GM18870 (cell line): ENCODE data around the gene IRF3.
A peak's percentile ranks its signal among the peaks of the same experiment; 100 is the strongest.

ENCODE experiments used
- ATAC-seq: cut with Tn5 transposase; IDR thresholded peaks from one replicate; pipeline ENCODE4 v1.9.1; 2021; ENCODE audit warnings: moderate library complexity; ENCODE audit not compliant: unreplicated experiment

Gene IRF3

DNA sequence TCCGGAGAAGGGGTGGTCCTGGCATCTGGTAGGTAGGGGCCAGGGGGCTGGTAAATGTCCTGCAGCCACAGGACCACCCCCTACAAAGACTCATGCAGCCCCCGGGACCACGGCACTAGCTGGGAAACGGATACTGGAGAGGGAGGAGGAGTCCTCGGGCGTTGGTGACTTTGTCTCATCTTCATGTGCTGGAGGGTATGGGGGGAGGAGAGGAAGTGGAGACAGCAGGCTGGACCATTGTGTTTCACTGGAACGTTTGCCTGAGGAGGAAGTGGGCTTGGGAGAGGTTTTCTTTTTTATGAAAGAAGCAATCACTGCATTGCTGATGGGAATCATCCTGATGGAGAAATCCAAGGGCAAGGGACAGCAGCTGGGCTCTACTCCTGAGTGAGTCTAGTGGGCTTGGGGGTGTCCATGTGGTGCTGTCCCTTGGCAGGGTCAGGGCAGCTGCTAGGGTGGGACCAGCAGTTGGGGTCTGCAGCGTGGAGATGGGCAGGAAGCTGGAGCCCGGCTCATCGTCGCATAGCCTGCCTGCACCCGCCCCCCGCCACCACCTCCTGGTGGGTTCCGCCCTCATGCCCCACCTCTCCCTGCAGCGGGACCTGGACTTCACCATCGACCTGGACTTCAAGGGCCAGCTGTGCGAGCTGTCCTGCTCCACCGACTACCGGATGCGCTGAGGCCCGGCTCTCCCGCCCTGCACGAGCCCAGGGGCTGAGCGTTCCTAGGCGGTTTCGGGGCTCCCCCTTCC is 22.1 kb upstream of the IRF3 start:
- ATAC-seq: no peak

DNA sequence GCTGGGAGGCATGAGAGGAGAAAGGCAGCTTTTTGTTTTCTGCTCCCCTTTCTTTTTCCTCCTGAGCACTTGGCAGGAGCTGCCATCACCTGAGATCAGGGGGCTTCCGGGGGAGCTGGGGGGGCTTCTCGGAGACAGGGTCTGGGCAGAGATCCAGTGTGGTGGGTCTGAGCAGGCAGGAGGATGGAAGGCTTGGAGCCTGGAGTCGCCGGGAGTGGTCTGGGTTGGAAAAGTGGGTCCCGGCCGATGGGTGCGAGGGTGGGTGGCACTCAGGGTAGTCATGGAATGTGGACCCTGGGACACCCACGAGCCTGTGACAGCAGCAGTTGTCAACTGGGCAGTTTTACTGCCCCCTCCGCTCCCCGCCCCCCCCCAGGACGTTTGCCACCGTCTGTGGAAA is 21.5 kb upstream of the IRF3 start:
- no peak for ATAC-seq

DNA sequence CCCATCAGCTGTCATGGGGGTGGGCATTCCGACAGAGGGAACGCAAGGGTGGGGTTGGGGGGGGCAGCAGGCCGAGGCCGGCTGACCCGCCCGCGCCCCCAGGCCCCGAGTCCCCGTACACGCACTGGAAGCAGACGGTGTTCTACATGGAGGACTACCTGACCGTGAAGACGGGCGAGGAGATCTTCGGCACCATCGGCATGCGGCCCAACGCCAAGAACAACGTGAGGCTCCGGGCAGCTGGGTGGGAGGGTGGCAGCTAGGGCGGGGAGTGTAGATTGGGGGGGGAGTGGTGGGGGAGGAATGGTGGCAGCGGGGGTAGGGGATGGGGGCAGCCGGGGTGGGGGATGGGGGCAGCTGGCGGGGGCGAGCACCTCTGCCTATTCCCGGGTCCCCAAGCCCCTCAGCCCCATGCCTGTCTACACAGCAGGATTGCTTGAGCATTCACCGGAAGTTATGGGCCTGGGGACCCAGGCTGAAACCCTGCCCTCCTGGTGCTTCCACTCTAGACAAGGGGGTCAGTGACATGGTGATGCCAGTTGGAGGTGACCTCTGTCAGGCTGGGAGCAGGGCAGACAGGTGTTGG is 20.9 kb upstream of the IRF3 start:
- ATAC-seq: no peak

DNA sequence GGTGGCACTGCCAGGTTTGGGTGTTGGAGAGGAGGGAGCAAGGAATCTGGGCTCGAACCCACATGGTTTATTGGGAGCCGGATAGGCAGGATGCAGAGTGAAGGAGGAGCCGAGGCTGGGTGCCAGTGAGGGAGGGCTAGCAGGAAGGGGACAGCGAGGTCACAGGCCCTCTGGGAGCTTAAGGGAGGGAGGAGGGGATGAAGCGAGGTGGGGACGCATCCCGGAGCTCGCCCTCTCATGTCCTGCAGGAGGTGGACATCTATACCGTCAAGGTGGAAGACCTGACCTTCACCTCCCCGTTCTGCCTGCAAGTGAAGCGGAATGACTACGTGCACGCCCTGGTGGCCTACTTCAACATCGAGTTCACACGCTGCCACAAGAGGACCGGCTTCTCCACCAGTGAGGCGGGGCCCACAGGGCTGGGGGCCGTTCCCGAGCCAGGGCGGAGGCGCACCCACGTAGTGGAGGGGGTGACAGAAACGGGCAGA is 20.2 kb upstream of the IRF3 start:
- ATAC-seq: no peak

DNA sequence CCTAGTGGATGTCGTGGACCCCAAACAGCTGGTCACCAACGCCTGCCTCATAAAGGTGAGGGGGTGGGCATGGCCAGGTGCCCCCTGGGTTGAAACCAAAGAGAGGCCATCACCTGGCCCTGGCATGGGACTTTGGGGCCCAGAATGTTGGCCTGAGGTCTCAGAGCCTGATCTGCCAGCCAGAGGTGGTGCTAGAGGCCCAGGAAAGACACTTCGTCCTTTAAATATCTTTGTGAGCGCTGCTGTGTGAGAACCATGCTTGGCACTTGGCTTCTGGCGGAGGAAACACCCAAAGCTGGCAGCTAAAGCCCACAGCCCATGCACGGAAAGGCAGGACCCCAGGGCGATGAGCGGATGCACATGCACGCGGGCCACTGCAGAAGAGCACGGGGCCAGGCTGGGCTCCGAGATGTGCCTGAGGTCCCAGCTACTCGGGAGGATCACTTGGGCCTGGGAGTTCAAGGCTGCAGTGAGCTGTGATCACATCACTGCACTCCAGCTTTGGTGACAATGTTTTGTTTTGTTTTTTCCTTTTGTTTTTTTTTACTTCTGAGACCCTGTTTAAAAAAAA is 19.4 kb upstream of the IRF3 start:
- no peak for ATAC-seq

DNA sequence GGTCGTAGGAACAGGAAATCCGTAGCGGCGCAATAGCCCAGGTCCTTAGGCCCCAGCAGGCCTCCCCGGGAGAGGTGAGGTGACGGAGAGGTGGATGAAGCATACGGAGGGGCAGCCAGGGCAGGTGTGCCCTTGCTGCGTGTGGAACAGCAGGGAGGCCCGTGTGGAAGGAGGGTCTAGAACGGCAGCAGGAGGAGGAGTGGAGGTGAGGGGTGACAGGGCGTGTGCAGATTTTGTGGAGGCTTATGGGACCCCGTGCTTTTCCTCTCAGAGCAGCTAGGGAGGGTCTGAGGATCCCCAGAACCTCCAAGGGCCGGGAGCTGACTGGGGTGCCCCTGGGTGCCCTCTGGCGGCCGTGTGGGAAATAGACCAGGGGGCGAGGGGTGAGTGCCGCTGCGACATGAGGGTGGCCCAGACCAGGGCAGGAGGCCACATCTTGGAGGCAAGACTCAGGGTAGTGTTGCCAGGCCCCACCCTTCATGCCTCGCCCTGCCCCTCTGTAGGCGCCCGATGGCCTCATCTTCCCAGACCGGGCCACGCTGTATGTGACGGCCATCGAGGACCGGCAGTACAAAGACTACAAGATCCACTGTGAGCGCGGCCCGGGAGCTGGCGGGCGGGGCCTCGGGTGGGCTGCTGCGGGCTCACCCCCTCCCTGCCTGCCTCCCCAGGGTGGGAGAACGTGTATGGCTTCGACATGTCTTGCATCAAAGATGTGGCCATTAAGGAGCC is 18.8 kb upstream of the IRF3 start:
- ATAC-seq: no peak

DNA sequence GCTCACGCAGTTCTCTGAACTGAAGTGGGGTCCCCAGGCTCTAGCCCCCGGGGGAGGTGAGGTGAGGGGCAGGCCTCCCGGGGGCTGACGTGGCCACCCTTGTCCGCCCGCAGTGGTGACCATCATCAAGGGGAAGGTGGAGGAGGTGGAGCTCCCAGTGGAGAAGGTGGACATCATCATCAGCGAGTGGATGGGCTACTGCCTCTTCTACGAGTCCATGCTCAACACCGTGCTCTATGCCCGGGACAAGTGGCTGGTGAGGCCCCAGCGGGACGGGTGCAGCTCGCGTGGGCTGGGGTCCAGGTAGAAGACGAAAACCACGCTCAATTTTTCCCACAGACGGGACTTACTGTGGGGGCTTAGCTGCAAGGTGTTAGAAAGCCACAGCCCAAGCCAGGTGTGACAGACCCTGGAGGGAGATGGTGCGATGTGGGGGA is 18.2 kb upstream of the IRF3 start:
- ATAC-seq: no peak

DNA sequence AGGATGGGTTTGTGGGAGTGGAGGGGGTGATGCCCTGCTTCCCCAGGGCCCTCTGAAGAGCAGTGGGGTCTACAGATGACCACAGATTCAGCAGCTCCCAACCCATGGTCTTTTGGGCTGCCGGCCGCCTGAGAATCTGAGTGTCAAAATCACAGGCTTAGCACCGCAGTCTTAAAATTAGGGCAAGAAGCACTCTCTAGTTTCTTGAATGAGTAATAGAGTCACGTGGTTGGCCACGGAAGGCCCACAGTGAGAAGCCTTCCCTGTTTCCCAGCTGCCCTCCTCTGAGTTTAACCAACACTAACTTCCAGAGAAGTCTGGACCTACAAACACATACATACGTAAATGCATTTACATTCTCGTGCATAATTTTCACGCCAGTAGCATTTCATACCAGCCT is 16.6 kb upstream of the IRF3 start:
- no peak for ATAC-seq

DNA sequence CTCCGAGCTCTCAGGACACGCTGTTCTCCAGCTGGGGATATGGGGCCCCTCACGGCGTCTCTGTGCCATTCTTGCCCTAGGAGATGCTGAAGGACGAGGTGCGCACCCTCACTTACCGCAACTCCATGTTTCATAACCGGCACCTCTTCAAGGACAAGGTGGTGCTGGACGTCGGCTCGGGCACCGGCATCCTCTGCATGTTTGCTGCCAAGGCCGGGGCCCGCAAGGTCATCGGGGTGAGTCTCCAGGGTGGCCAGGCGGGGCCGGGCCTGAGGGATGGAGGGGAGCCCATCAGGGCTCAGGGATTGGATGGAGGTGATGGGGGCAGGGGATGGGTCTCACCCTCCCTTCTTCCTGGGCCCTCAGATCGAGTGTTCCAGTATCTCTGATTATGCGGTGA is 16.2 kb upstream of the IRF3 start:
- ATAC-seq: no peak

DNA sequence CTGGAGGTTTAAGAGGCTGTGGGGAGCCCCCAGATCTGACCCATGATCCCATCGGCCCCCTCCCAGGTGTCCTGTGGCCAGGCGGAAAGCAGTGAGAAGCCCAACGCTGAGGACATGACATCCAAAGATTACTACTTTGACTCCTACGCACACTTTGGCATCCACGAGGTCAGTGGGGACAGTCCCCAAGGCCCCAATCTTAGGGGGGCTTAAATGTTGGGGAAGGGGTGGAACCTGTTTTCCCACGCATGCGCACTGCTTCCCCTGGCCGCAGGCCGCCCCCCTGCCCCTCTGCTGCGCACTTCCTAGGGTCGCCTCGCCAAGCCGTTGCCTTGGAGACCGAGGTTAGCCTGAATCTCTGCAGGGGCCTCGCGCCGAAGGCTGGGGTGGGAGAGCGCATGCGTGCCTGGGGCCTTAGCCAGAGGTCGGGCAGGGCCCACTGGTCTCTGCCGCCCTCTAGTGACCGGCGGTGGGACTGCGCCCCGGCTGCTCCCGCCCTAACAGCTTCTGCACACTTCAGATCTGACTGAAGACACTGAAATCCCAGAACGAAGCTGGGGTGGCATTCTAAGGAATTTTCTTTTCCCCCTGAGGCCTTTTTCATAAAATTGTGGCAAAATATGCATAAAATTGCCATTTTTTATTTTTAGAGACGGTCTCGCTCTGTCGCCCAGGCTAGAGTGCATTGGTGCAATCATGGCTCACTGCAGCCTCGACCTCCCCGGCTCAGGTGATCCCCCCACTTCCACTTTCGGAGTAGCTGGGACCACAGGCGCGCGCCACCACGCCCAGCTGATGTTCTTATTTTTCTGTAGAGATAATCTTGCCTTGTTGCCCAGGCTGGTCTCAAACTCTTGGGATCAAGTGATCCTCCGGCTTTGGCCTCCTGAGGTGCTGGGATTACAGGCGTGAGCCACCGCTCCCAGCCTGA is 15.0 kb upstream of the IRF3 start:
- ATAC-seq: no peak

DNA sequence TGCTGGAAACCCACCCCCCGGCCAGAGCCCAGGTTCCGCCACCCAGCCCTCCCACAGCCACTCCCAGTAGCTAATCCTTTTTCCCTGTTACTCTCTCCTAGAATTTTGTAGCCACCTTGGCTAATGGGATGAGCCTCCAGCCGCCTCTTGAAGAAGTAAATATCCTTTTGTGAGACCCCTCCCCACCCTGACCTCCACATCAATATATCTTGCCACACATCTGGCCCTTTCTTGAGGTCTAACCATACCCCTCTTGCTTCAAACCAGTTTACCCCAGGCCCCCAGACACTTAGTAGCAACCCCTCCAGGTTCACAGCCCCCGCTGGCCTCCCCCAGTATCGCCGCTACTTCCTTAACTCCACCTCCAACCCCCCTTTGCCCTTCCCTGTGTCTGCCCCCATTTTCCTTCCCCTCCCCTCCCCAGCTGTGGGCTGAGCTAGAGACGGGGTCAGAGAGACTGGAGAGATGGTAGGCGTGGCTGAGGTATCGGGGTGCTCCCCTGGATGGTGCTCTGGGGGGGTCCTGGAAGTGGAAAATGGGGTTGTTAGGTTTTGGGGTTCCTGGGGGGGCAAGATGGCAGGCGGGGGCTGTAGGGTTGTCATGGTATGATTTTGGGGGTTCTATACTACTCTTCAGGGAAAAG is 14.2 kb upstream of the IRF3 start:
- no peak for ATAC-seq

DNA sequence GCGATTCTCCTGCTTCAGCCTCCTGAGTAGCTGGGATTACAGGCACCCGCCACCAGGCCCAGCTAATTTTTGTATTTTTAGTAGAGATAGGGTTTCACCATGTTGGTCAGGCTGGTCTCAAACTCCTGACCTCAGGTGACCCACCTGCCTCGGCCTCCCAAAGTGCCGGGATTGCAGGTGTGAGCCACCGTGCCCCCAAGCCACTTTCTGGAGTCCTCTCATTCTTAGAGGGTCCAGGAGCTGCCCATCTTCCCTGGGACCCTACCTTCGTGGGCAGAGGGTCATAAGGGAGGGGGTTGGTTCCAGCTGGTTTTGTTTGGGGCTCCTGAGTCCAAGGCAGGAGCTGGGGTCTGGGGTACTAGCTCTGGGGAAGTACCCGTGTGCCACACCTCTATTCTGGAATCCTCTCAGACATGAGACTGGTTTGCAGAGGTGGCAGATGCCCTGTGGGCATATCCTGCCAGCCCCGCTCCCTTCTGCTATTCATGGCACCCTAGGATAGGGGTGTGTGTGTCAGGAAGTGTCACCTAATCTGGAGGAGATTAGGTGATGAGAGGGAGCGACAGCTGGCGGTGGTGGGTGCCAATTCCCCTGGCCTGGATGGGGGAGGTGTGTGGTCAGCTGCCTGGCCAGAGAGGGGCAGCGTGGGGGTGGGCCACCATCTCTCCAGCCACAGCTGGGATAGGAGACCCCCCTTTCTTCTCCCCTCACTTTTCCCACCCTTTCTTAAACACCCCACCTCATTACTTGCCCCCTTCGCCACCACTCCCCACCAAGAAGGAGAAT is 13.5 kb upstream of the IRF3 start:
- ATAC-seq: no peak

DNA sequence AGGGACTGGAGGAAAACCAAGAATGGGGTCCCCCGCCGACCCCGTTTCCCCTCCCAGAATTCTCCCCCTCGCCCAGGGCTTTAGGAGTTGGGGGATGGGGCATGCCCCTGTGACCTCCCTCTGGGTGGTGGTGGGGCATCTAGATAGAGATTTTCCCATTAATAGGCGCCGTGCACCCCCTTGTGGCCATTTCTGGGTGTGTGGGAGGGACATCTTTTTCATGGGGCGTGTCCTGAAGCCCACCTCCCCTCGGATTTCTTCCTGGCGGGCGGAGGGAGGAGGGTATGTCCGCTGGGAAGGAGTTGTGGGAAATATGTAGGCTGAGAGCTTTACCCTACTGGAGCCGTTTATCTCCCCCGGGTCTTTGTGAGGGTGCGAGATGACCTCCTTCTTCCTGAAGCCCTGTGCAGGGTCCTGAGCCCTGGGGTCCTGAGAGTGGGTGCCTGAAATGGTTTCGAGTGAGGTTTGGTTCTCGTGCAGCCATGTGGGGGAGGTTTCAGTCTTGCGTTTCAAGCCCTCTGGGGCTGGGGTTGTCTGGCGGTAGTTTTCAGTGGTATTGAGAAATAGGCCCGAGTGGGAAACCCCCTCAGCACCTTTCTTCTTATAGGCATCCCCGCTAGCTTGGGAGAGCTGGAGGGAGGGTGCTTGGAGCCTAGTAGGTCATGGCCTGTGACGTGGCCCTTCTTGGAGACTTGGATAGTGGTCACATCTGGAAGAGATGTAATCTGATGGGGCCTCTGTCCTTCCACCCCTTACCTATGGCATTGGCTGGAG is 12.4 kb upstream of the IRF3 start:
- ATAC-seq: no peak

DNA sequence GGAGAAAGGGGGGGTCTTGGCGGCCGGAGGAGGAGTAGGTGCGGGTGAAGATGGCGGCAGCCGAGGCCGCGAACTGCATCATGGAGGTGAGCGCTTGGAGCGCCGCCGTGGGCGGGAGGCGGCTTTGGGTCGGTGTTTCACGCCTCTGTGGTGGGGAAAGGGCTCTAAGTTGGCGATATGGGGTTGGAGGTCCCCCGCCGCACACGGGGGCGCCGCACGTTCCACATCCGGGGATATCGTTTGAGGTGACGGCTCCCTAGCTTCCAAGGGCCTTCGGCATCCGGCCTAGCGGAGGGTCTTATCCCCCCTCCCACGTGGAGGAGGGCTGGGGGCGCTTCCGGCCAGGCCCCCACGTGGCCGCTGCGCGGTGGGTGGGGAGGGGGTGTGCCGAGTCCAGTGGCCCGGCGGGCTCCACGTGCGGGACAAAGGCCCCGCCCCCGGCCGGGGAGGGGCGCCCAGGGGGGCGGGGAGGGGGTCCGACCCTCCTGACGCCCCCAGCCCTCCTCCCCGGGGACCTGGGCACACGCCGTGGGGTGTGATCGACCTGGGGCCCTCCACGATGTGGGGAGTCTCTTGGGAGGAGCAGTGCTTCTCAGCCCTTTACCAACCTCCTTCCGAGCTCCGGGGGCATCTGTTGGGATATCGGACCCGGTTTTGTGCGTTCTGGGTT is 11.7 kb upstream of the IRF3 start, which contains the start of gene PRMT1:
Gene PRMT1, plus strand, starts transcription at position 41 of the 670 bp plus-strand sequence. Its CDS starts 10 bp downstream, at position 51.
- ATAC-seq: no peak

DNA sequence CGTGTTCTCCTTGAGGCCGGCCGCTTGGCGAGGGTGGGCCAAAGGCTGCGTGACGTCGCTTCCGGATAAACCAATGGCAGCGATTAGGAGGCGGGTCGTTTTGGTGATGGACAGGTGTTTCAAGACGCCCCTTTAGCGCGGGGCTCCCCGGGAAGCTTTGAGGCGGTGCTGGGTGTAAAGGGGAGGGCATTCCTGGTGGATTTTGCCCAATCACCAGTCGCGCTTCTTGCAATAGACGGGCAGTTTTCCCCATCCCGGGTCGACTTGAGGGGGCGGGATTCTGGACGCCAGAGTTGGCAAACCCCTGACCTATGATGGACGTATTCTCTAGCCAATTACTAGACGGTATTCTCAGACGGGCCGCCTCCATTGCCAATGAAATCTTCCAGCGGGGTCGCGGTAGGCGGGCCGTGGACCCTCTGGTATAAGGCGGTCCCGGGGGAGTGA is 11.2 kb upstream of the IRF3 start:
- peak; percentile 64 for ATAC-seq

DNA sequence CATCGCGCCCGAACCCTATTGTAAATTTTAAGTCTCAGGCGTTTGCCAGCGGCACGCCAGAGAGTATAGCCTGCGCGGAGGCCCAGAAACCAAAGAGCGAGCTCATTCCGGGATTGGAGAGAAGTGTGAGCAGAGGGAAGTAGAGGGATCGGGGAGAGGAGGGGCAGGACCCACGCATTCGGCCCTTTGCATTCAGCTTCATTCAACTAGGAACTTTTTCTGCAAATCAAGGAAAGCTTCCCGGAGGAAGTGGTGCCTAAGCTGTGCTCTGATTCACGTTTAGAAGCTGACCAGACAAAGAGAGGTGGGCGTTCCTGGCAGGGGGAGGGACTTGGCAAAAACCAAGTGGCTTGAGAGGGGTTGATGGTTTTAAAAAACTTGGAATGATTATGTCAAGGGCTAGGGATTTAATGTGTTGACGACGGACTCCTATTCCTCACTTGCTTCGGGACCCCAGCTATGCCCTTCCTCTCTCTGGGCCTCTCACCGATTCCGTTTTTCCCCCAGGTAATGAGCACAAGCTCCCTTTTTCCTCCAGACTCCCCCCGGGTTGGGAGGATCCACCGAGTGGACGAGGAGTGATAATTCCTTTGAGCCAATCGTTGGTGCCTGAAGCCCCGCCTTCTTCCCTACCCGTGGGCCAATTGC is 10.6 kb upstream of the IRF3 start:
- ATAC-seq: peak; percentile 28
